Measurements from ENCODE around the gene C1orf52. TPM values are rescaled to one million over a fixed set of nuclear protein-coding genes. Genes with fewer than 3 reads are reported as not detected.

Gene C1orf52
- total and polyA plus RNA-seq, 2 of the 13 experiments (the other 11 are each of a cell fraction or from before 2014, with no cell fraction given), result 19.4 to 27.4 TPM

DNA sequence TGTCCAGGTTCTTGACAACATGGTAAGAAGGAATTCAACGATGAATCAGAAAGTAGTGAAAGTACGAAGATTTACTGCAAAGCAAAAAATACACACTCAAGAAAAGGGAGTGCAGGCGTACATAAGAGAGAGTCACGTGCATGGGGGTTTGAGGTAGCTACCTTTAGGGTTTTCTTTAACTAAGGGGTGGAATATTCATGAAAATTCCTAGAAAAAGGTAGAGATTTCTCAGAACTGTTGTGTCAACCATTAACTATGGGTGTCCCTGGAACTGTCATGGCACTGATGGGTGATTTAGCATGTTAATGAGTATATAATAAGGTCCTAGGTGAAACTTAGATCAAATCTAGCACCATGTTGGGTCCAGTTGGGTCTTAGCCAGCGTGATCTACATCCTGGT, 36.1 kb downstream of the C1orf52 start:
- TF ChIP-seq ONECUT2 (CRISPR knock-in tag; IDR thresholded peaks at IDR 0.05) (no peak), ZNF382 (CRISPR knock-in tag; IDR thresholded peaks at IDR 0.05; ENCODE audit: borderline replicate concordance) (no peak), ZFP90 (CRISPR knock-in tag; IDR thresholded peaks at IDR 0.05; ENCODE audit: borderline replicate concordance) (no peak), TSC22D2 (CRISPR knock-in tag; IDR thresholded peaks at IDR 0.05; ENCODE audit: borderline replicate concordance) (no peak), FOXM1 (CRISPR knock-in tag; IDR thresholded peaks at IDR 0.05) (no peak), ETV6 (CRISPR knock-in tag; conservative IDR thresholded peaks at IDR 0.05) (no peak), HNRNPUL1 (IDR thresholded peaks at IDR 0.05; ENCODE audit: low read depth, low read length) (no peak), BRCA1 (CRISPR knock-in tag; IDR thresholded peaks at IDR 0.05) (no peak), ZNF569 (CRISPR knock-in tag; IDR thresholded peaks at IDR 0.05; ENCODE audit: borderline replicate concordance) (no peak), ZNF296 (CRISPR knock-in tag; conservative IDR thresholded peaks at IDR 0.05) (no peak), ZNF205 (CRISPR knock-in tag; IDR thresholded peaks at IDR 0.05) (no peak), TFDP1 (CRISPR knock-in tag; IDR thresholded peaks at IDR 0.05; ENCODE audit: borderline replicate concordance) (no peak), ZNF138 (CRISPR knock-in tag; IDR thresholded peaks at IDR 0.05; ENCODE audit: low read depth) (no peak), NFIC (IDR thresholded peaks at IDR 0.05; ENCODE audit: low read length) (no peak), FLYWCH1 (CRISPR knock-in tag; IDR thresholded peaks at IDR 0.05) (no peak), ZNF101 (CRISPR knock-in tag; IDR thresholded peaks at IDR 0.05; ENCODE audit: borderline replicate concordance, low read depth) (no peak), ZBTB34 (CRISPR knock-in tag; IDR thresholded peaks at IDR 0.05) (no peak), MXD3 (CRISPR knock-in tag; IDR thresholded peaks at IDR 0.05) (no peak), PCBP1 (IDR thresholded peaks at IDR 0.05; ENCODE audit: borderline replicate concordance, low read depth, low read length) (no peak)
- Histone ChIP-seq H3K36me3 (replicated peaks in 1 of 2; ENCODE audit: control insufficient read depth in 1 of 2, insufficient read depth in 2 of 2, low read length in 2 of 2) (no peaks in the 10 kb centered on the region), H2AFZ (ENCODE audit: low read length) (no peak overlapping the region), H3K4me3 (replicated peaks in 1 of 3; ENCODE audit: insufficient read depth in 1 of 3, low read depth in 2 of 3, low read length in 3 of 3) (no peak overlapping the region), H3K4me1 (ENCODE audit: insufficient read depth, low read length) (0 out of 2 replicates have a peak, but pooled peaks cover 4% of the 10 kb centered on the region), H3K9me3 (ENCODE audit: low read length) (no peaks in the 10 kb centered on the region), H3K27me3 (ENCODE audit: control insufficient read depth in 1 of 2, insufficient read depth in 2 of 2, low read length in 2 of 2) (no peaks in the 10 kb centered on the region), H3K79me2 (ENCODE audit: insufficient read depth, low read length) (no peaks in the 10 kb centered on the region), H3K9ac (ENCODE audit: insufficient read depth, low read depth, low read length) (no peak overlapping the region), H3K4me2 (ENCODE audit: low read depth, low read length) (no peak overlapping the region), H3K27ac (ENCODE audit: extremely low read length, insufficient read depth, low read length) (no peak overlapping the region), H4K20me1 (ENCODE audit: insufficient read depth, low read length) (no peaks in the 10 kb centered on the region)
- BruUV-seq (replicated peaks), result no TSS peak
- no peak for FAIRE-seq
- intact Hi-C loops (cut with micrococcal nuclease; ENCODE audit: unreplicated experiment) (no loop called here), in situ Hi-C loops (cut with HindIII; ENCODE audit: extremely low pct_ligation_motif_present, low pct_unique_long_range_greater_than_20kb) (no loop called here)
- CTCF ChIA-PET (ENCODE audit: low intra/inter-chr PET ratio, low total read pairs), result no interaction called here
- no peak for ATAC-seq
- DNase-seq (ENCODE audit: low spot score), result no peak
- POLR2A ChIA-PET, result no interaction called here
- 35% methylated on average over 5 of the region's 5 CpGs for WGBS (ENCODE audit: low lambda C conversion rate)

All from HepG2 (cell line).